Measurements from ENCODE around the gene TMEFF2. TPM values are rescaled to one million over a fixed set of nuclear protein-coding genes. Genes with fewer than 3 reads are reported as not detected.

The TMEFF2 gene
- polyA plus RNA-seq, 1 of the 3 experiments (the other 2 are of a cell fraction): 5.4 TPM

GRCh38 chr2:192047315-192048107, 147.2 kb downstream of the TMEFF2 start:
- no peak overlapping the region for H3K27ac ChIP-seq (ENCODE audit: low read depth in 2 of 2, low read length in 1 of 2)
- no peak for TF ChIP-seq RAD21 (IDR thresholded peaks at IDR 0.05; ENCODE audit: low read length)
- TF ChIP-seq EP300 (IDR thresholded peaks at IDR 0.05; ENCODE audit: borderline replicate concordance in 1 of 2, low read depth in 1 of 2, low read length in 1 of 2): no peak
- no peak for TF ChIP-seq FOSL2 (IDR thresholded peaks at IDR 0.05; ENCODE audit: borderline replicate concordance, low read depth)
- no peaks in the 10 kb centered on the region for H3K27me3 ChIP-seq (ENCODE audit: insufficient read depth)
- H3K79me2 ChIP-seq (ENCODE audit: insufficient read depth): no peaks in the 10 kb centered on the region
- ChIA-PET CTCF (no interaction called here), POLR2A (no interaction called here)
- H4K20me1 ChIP-seq (ENCODE audit: insufficient read depth): no peaks in the 10 kb centered on the region
- peaks cover 0 to 2% of the 10 kb centered on the region in 2 experiments; a peak in 2 of 4 replicates for H3K4me1 ChIP-seq (ENCODE audit: control insufficient read depth in 1 of 2, insufficient read depth in 2 of 2, low read depth in 1 of 2, low read length in 1 of 2)
- H3K4me2 ChIP-seq: no peak overlapping the region
- no peaks in the 10 kb centered on the region for H3F3A ChIP-seq (replicated peaks; ENCODE audit: insufficient read depth)
- H2AFZ ChIP-seq (ENCODE audit: low read depth): no peak overlapping the region
- no peak overlapping the region for H3K9ac ChIP-seq
- H3K4me3 ChIP-seq (ENCODE audit: low read depth in 2 of 2, low read length in 1 of 2): no peak overlapping the region
- WGBS (ENCODE audit: low lambda C conversion rate): 74% methylated on average over 2 of the region's 2 CpGs
- no peaks in the 10 kb centered on the region for H3K9me2 ChIP-seq
- DNase-seq: no peak
- H3K36me3 ChIP-seq (replicated peaks in 1 of 2; ENCODE audit: control insufficient read depth in 1 of 2, insufficient read depth in 2 of 2, low read length in 1 of 2): no peaks in the 10 kb centered on the region
- no peaks in the 10 kb centered on the region for H3K9me3 ChIP-seq

- TF ChIP-seq RXRA (IDR thresholded peaks at IDR 0.05; ENCODE audit: borderline replicate concordance, low read depth) (no peak), SMC3 (IDR thresholded peaks at IDR 0.05; ENCODE audit: low read depth, low read length) (no peak), YY1 (IDR thresholded peaks at IDR 0.05; ENCODE audit: low read depth) (no peak), CHD2 (IDR thresholded peaks at IDR 0.05; ENCODE audit: low read length, partially characterized antibody) (no peak)
- Histone ChIP-seq H3F3A (replicated peaks; ENCODE audit: insufficient read depth) (no peaks in the 10 kb centered on the region), H3K9ac (no peak overlapping the region), H2AFZ (ENCODE audit: low read depth) (no peak overlapping the region), H3K9me3 (no peaks in the 10 kb centered on the region), H3K4me1 (ENCODE audit: control insufficient read depth in 1 of 2, insufficient read depth in 2 of 2, low read depth in 1 of 2, low read length in 1 of 2) (no peaks in the 10 kb centered on the region), H3K4me3 (ENCODE audit: low read depth in 2 of 2, low read length in 1 of 2) (no peak overlapping the region), H3K36me3 (replicated peaks in 1 of 2; ENCODE audit: control insufficient read depth in 1 of 2, insufficient read depth in 2 of 2, low read length in 1 of 2) (no peaks in the 10 kb centered on the region), H4K20me1 (ENCODE audit: insufficient read depth) (no peaks in the 10 kb centered on the region), H3K9me2 (no peaks in the 10 kb centered on the region), H3K27me3 (ENCODE audit: insufficient read depth) (no peaks in the 10 kb centered on the region), H3K4me2 (no peak overlapping the region), H3K27ac (ENCODE audit: low read depth in 2 of 2, low read length in 1 of 2) (no peak overlapping the region), H3K79me2 (ENCODE audit: insufficient read depth) (no peaks in the 10 kb centered on the region)
- ChIA-PET POLR2A (no interaction called here), CTCF (interaction anchor here (1.1 kb wide), 1 partner anchor 44 kb away, joined by 3 read pairs; no protein-coding TSS in a partner anchor)
- DNase-seq: no peak
- WGBS (ENCODE audit: low lambda C conversion rate): 95% methylated on average over 2 of the region's 2 CpGs
Observed at GRCh38 chr2:192044496-192044895, 150.2 kb downstream of the TMEFF2 start.

- no peak overlapping the region for H3K4me2 ChIP-seq
- TF ChIP-seq RFX5 (IDR thresholded peaks at IDR 0.05; ENCODE audit: low read length): no peak
- TF ChIP-seq TCF12 (IDR thresholded peaks at IDR 0.05): no peak
- TF ChIP-seq MAX (IDR thresholded peaks at IDR 0.05; ENCODE audit: low read depth): no peak
- TF ChIP-seq FOXM1 (IDR thresholded peaks at IDR 0.05; ENCODE audit: low read depth): no peak
- no peak for TF ChIP-seq RCOR1 (IDR thresholded peaks at IDR 0.05; ENCODE audit: low read length)
- TF ChIP-seq PBX3 (IDR thresholded peaks at IDR 0.05): no peak
- TF ChIP-seq REST (IDR thresholded peaks at IDR 0.05; ENCODE audit: low read depth, low read length): no peak
- TF ChIP-seq MEF2A (IDR thresholded peaks at IDR 0.05; ENCODE audit: borderline replicate concordance, low read depth): no peak
- DNase-seq: no peak
- no peaks in the 10 kb centered on the region for H3K27me3 ChIP-seq (ENCODE audit: insufficient read depth)
- no peak overlapping the region for H3K4me3 ChIP-seq (ENCODE audit: low read depth in 2 of 2, low read length in 1 of 2)
- POLR2A ChIA-PET: no interaction called here
- H3K9me2 ChIP-seq: no peaks in the 10 kb centered on the region
- H3K4me1 ChIP-seq (ENCODE audit: control insufficient read depth in 1 of 2, insufficient read depth in 2 of 2, low read depth in 1 of 2, low read length in 1 of 2): no peaks in the 10 kb centered on the region
- H3K9me3 ChIP-seq: no peaks in the 10 kb centered on the region
- CTCF ChIA-PET: no interaction called here
- no peak overlapping the region for H2AFZ ChIP-seq (ENCODE audit: low read depth)
- no peaks in the 10 kb centered on the region for H4K20me1 ChIP-seq (ENCODE audit: insufficient read depth)
- no peak overlapping the region for H3K27ac ChIP-seq (ENCODE audit: low read depth in 2 of 2, low read length in 1 of 2)
- H3K36me3 ChIP-seq (replicated peaks in 1 of 2; ENCODE audit: control insufficient read depth in 1 of 2, insufficient read depth in 2 of 2, low read length in 1 of 2): no peaks in the 10 kb centered on the region
- no peaks in the 10 kb centered on the region for H3K79me2 ChIP-seq (ENCODE audit: insufficient read depth)
- no peaks in the 10 kb centered on the region for H3F3A ChIP-seq (replicated peaks; ENCODE audit: insufficient read depth)
- H3K9ac ChIP-seq: no peak overlapping the region
- WGBS (ENCODE audit: low lambda C conversion rate): 71% methylated on average over 6 of the region's 6 CpGs
Observed at GRCh38 chr2:192043216-192043870, 151.4 kb downstream of the TMEFF2 start.
